Nephron progenitor cell (in vitro differentiated cells): ENCODE measurements around the gene MYH9.

Experiments
- DNase-seq: peaks from one replicate; pipeline ENCODE4 v3.0.0; 2021
- H3K27ac Mint-ChIP-seq: 2 replicates; pipeline ENCODE4 v1.8.0; 2021; ENCODE audit warnings: mild to moderate bottlenecking, moderate library complexity, mixed read lengths
- H3K27me3 Mint-ChIP-seq: 2 replicates; pipeline ENCODE4 v1.8.0; 2021; ENCODE audit warnings: mild to moderate bottlenecking, low read depth, mixed read lengths; ENCODE audit not compliant: poor library complexity
- H3K36me3 Mint-ChIP-seq: 2 replicates; pipeline ENCODE4 v1.8.0; 2021; ENCODE audit warnings: low read depth, mixed read lengths
- H3K4me1 Mint-ChIP-seq: 2 replicates; pipeline ENCODE4 v1.8.0; 2021; ENCODE audit warnings: mixed read lengths
- H3K4me3 Mint-ChIP-seq: 2 replicates; pipeline ENCODE4 v1.8.0; 2021; ENCODE audit warnings: mild to moderate bottlenecking, moderate library complexity, mixed read lengths
- H3K9me3 Mint-ChIP-seq: 2 replicates; pipeline ENCODE4 v1.8.0; 2021; ENCODE audit warnings: mild to moderate bottlenecking, moderate library complexity, mixed read lengths
- CTCF ChIP-seq: fragments of 200-600 bp; sonication (generic); IDR thresholded peaks from 2 replicates; pipeline ENCODE4 v1.5.0; 2021; ENCODE audit warnings: antibody characterized with exemption

The MYH9 gene

GRCh38 chr22:36387709-36387958 is 133 bp downstream of the MYH9 start:
- Mint-ChIP-seq H3K4me1 (peaks cover 37% of the 10 kb centered on the region), H3K27ac (no peak overlapping the region), H3K4me3 (peak overlapping the region; percentile 86), H3K36me3 (peaks cover 6% of the 10 kb centered on the region), H3K9me3 (no peaks in the 10 kb centered on the region), H3K27me3 (no peaks in the 10 kb centered on the region)
- DNase-seq: no peak
- no peak for TF ChIP-seq CTCF

GRCh38 chr22:36386900-36387708 is 663 bp downstream of the MYH9 start:
- peak overlapping the region; percentile 97 for H3K27ac Mint-ChIP-seq
- peak; percentile 52 for DNase-seq
- no peaks in the 10 kb centered on the region for H3K27me3 Mint-ChIP-seq
- no peak for TF ChIP-seq CTCF
- peaks cover 37% of the 10 kb centered on the region for H3K4me1 Mint-ChIP-seq
- no peaks in the 10 kb centered on the region for H3K9me3 Mint-ChIP-seq
- peaks cover 6% of the 10 kb centered on the region for H3K36me3 Mint-ChIP-seq
- H3K4me3 Mint-ChIP-seq: peak overlapping the region; percentile 86

GRCh38 chr22:36386351-36386899 is 1.3 kb downstream of the MYH9 start:
- peak overlapping the region; percentile 86 for H3K4me3 Mint-ChIP-seq
- TF ChIP-seq CTCF: no peak
- no peaks in the 10 kb centered on the region for H3K9me3 Mint-ChIP-seq
- H3K4me1 Mint-ChIP-seq: peaks cover 37% of the 10 kb centered on the region
- H3K36me3 Mint-ChIP-seq: peaks cover 6% of the 10 kb centered on the region
- H3K27ac Mint-ChIP-seq: peak overlapping the region; percentile 97
- H3K27me3 Mint-ChIP-seq: no peaks in the 10 kb centered on the region
- peak; percentile 60 for DNase-seq

- DNase-seq: no peak
- no peak for TF ChIP-seq CTCF
- Mint-ChIP-seq H3K27ac (peak overlapping the region; percentile 97), H3K4me1 (peaks cover 37% of the 10 kb centered on the region), H3K4me3 (peak overlapping the region; percentile 86), H3K9me3 (no peaks in the 10 kb centered on the region), H3K36me3 (peaks cover 6% of the 10 kb centered on the region), H3K27me3 (no peaks in the 10 kb centered on the region)
These were observed 2.0 kb downstream of the MYH9 start for GRCh38 chr22:36385491-36386350.

GRCh38 chr22:36384766-36385481 is 2.8 kb downstream of the MYH9 start:
- peaks cover 37% of the 10 kb centered on the region for H3K4me1 Mint-ChIP-seq
- H3K27me3 Mint-ChIP-seq: no peaks in the 10 kb centered on the region
- peak overlapping the region; percentile 86 for H3K4me3 Mint-ChIP-seq
- H3K27ac Mint-ChIP-seq: peak overlapping the region; percentile 88
- peaks cover 6% of the 10 kb centered on the region for H3K36me3 Mint-ChIP-seq
- peak; percentile 26 for DNase-seq
- H3K9me3 Mint-ChIP-seq: no peaks in the 10 kb centered on the region
- no peak for TF ChIP-seq CTCF
